GM21529 (cell line): ENCODE results near the gene GAGE12H.
"Not testable (repeated sequence)": the region's sequence is repeated elsewhere in the genome, so short reads cannot be mapped to it uniquely, and the experiment has no call there.

ENCODE experiments used
- ATAC-seq: cut with Tn5 transposase; IDR thresholded peaks from one replicate; pipeline ENCODE4 v1.9.1; 2021; ENCODE audit not compliant: unreplicated experiment

GAGE12H gene, protein sequence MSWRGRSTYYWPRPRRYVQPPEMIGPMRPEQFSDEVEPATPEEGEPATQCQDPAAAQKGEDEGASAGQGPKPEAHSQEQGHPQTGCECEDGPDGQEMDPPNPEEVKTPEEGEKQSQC

DNA sequence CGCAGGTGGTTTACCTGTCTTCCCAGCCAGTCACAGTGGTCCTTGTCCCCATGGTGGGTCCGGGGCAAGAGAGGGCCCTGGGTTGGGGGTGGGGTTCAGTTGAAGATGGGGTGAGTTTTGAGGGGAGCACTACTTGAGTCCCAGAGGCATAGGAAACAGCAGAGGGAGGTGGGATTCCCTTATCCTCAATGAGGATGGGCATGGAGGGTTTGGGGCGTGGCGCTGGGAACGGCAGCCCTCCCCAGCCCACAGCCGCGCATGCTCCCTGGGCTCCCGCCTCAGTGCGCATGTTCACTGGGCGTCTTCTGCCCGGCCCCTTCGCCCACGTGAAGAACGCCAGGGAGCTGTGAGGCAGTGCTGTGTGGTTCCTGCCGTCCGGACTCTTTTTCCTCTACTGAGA, at the start of gene GAGE12H:
GAGE12H (plus strand) TSS at position 301 of the 400 bp plus-strand sequence. CDS start 1,155 bp downstream, outside the sequence.
- ATAC-seq: not testable (repeated sequence)

DNA sequence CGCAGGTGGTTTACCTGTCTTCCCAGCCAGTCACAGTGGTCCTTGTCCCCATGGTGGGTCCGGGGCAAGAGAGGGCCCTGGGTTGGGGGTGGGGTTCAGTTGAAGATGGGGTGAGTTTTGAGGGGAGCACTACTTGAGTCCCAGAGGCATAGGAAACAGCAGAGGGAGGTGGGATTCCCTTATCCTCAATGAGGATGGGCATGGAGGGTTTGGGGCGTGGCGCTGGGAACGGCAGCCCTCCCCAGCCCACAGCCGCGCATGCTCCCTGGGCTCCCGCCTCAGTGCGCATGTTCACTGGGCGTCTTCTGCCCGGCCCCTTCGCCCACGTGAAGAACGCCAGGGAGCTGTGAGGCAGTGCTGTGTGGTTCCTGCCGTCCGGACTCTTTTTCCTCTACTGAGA, 47.9 kb upstream of the GAGE12H start, which contains the start of gene GAGE12C:
GAGE12C (plus strand) TSS at position 301 of the 400 bp plus-strand sequence. CDS start 1,155 bp downstream, outside the sequence.
- not testable (repeated sequence) for ATAC-seq

DNA sequence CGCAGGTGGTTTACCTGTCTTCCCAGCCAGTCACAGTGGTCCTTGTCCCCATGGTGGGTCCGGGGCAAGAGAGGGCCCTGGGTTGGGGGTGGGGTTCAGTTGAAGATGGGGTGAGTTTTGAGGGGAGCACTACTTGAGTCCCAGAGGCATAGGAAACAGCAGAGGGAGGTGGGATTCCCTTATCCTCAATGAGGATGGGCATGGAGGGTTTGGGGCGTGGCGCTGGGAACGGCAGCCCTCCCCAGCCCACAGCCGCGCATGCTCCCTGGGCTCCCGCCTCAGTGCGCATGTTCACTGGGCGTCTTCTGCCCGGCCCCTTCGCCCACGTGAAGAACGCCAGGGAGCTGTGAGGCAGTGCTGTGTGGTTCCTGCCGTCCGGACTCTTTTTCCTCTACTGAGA, 38.3 kb upstream of the GAGE12H start, which contains the start of gene GAGE12D:
GAGE12D (plus strand) TSS at position 301 of the 400 bp plus-strand sequence. CDS start 1,155 bp downstream, outside the sequence.
- not testable (repeated sequence) for ATAC-seq

DNA sequence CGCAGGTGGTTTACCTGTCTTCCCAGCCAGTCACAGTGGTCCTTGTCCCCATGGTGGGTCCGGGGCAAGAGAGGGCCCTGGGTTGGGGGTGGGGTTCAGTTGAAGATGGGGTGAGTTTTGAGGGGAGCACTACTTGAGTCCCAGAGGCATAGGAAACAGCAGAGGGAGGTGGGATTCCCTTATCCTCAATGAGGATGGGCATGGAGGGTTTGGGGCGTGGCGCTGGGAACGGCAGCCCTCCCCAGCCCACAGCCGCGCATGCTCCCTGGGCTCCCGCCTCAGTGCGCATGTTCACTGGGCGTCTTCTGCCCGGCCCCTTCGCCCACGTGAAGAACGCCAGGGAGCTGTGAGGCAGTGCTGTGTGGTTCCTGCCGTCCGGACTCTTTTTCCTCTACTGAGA, 28.8 kb upstream of the GAGE12H start, which contains the start of gene GAGE12E:
GAGE12E (plus strand) TSS at position 301 of the 400 bp plus-strand sequence. CDS start 1,155 bp downstream, outside the sequence.
- not testable (repeated sequence) for ATAC-seq

DNA sequence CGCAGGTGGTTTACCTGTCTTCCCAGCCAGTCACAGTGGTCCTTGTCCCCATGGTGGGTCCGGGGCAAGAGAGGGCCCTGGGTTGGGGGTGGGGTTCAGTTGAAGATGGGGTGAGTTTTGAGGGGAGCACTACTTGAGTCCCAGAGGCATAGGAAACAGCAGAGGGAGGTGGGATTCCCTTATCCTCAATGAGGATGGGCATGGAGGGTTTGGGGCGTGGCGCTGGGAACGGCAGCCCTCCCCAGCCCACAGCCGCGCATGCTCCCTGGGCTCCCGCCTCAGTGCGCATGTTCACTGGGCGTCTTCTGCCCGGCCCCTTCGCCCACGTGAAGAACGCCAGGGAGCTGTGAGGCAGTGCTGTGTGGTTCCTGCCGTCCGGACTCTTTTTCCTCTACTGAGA, 19.2 kb upstream of the GAGE12H start, which contains the start of gene GAGE12F:
GAGE12F (plus strand) TSS at position 301 of the 400 bp plus-strand sequence. CDS start 1,155 bp downstream, outside the sequence.
- ATAC-seq: not testable (repeated sequence)

DNA sequence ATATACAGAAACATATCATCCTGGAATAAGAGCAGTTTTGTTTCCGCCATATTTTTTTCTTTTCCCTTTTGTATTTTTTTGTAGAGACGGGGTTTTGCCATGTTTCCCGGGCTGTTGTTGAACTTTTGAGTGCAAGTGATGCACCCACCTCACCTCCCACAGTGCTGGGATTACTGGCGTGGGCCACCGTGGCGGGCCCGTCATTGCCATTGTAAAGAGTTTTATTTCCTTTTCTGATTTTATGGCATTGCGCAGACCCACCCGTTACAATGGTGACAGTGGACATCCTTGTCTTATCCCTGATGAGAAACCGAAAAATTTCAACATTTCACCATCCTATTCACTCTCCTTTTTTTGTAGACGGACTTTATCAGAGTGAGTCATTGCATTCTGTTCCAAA, 11.0 kb upstream of the GAGE12H start:
- ATAC-seq: not testable (repeated sequence)

DNA sequence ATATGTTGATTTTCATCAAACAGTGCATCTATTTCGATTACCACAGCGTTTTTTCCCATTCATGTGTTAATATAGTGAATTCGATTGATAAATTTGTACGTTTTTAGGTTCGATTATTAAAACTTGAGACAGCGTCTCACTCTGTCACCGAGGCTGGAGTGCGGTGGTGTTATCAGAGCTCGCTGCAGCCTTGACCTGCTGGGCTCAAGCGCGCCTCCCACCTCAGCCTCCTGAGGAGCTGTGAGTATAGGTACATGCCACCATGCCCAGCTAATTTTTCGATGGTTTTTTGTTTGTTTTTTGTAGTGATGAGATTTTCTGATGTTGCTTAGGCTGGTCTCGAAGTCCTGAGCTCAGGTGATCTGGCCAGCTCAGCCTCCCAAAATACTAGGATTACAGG, 10.6 kb upstream of the GAGE12H start:
- not testable (repeated sequence) for ATAC-seq

DNA sequence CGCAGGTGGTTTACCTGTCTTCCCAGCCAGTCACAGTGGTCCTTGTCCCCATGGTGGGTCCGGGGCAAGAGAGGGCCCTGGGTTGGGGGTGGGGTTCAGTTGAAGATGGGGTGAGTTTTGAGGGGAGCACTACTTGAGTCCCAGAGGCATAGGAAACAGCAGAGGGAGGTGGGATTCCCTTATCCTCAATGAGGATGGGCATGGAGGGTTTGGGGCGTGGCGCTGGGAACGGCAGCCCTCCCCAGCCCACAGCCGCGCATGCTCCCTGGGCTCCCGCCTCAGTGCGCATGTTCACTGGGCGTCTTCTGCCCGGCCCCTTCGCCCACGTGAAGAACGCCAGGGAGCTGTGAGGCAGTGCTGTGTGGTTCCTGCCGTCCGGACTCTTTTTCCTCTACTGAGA, 9.6 kb upstream of the GAGE12H start, which contains the start of gene GAGE12G:
GAGE12G (plus strand) TSS at position 301 of the 400 bp plus-strand sequence. CDS start 1,155 bp downstream, outside the sequence.
- not testable (repeated sequence) for ATAC-seq

DNA sequence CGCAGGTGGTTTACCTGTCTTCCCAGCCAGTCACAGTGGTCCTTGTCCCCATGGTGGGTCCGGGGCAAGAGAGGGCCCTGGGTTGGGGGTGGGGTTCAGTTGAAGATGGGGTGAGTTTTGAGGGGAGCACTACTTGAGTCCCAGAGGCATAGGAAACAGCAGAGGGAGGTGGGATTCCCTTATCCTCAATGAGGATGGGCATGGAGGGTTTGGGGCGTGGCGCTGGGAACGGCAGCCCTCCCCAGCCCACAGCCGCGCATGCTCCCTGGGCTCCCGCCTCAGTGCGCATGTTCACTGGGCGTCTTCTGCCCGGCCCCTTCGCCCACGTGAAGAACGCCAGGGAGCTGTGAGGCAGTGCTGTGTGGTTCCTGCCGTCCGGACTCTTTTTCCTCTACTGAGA, 9.4 kb downstream of the GAGE12H start, which contains the start of gene GAGE2A:
GAGE2A (plus strand) TSS at position 301 of the 400 bp plus-strand sequence. CDS start 1,155 bp downstream, outside the sequence.
- not testable (repeated sequence) for ATAC-seq

DNA sequence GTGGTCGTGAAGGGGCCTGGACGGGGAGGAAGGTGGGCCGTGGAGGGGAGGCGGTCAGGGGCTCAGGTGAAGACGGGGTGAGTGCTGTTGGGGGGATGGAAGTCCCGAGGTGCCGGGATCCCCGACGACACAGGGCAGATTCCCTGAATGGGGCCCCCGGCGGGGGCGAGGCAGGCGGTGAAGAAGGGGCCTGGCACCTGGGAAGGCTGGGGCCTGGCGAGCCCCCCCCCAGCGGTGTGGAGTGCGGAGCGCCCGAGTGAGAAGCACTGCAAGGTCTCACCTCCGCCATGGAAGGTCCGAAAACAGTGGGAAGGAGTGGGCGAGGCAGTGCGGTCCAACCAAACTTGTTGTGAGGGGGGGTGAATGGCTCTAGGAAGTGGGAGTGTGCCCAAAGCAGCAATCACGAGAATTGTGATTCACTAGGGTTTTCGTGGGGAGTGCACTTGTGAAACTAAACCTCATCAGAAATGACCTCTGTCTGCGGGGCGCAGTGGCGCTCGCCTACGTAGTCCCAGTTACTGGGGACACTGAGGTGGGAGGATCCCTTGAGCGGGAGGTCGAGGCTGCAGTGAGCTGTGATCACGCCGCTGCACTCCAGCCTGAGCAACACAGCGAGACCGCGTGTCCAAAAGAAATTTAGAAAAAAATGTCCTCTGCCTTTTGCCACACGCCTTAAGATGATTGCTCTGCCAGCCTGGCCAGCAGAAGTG, 10.2 kb downstream of the GAGE12H start:
- not testable (repeated sequence) for ATAC-seq

DNA sequence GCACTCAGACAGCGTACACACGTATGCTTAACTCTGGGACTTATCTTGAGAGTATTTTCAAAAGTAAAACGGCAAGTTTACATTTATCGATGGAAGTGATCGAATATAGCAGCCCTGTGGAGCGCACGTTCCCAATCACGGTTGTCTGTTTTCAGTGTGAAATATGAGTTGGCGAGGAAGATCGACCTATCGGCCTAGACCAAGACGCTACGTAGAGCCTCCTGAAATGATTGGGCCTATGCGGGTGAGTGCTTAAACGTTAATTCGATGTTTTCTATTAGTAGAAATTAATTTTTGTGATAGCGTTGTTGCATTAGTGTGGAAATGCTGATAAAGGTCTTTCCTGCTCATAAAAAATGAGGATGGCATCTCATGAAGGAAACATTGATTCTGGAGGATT, 10.7 kb downstream of the GAGE12H start:
- ATAC-seq: not testable (repeated sequence)

DNA sequence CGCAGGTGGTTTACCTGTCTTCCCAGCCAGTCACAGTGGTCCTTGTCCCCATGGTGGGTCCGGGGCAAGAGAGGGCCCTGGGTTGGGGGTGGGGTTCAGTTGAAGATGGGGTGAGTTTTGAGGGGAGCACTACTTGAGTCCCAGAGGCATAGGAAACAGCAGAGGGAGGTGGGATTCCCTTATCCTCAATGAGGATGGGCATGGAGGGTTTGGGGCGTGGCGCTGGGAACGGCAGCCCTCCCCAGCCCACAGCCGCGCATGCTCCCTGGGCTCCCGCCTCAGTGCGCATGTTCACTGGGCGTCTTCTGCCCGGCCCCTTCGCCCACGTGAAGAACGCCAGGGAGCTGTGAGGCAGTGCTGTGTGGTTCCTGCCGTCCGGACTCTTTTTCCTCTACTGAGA, 19.0 kb downstream of the GAGE12H start, which contains the start of gene GAGE1:
GAGE1 (plus strand) TSS at position 301 of the 400 bp plus-strand sequence. CDS start 1,155 bp downstream, outside the sequence.
- not testable (repeated sequence) for ATAC-seq

DNA sequence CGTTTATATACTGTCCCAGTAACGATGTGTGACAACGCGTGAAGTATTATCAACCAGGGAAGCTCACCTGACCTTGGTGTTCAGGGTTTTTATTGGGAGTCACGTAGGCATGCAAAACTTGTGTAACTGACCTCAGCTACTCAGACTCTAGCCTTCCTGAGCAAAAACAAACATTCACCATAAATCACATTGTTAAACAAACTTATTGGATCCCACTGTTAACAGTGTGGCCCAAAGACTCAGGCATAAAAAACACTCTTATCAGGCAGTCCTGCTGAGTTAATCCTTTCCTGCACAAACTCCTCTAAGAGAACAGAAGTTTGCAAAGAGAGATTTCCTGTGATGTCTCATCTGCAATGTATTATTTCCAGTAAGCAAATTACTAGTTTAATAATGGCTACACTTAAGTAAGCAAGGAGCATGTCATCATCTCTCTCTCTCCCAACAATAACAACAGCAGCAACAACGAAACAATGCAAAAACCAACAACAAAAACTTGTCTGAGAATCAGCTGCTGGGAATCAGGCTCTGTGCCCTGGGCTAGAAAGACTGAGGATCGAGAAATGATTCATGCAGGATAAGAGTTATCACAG, 31.1 kb downstream of the GAGE12H start:
- ATAC-seq: no peak

DNA sequence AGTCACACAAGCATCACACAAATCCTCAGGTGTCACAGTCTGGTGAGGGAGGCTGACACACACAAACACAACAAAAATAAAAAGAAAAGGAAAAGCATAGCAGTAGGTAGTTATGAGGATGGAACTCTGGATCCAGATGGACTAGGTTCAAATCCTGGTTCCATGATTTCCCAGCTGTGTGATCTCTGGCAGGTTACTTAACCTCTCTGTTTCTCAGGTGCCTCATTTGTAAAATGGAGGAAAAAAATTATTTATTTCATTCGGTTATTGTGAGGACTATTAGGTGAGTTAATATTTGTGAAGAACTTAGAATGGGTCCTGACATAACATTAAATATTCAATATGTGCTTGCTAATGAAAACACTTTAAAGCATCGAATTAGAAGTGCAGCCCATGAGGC, 38.8 kb downstream of the GAGE12H start:
- no peak for ATAC-seq

DNA sequence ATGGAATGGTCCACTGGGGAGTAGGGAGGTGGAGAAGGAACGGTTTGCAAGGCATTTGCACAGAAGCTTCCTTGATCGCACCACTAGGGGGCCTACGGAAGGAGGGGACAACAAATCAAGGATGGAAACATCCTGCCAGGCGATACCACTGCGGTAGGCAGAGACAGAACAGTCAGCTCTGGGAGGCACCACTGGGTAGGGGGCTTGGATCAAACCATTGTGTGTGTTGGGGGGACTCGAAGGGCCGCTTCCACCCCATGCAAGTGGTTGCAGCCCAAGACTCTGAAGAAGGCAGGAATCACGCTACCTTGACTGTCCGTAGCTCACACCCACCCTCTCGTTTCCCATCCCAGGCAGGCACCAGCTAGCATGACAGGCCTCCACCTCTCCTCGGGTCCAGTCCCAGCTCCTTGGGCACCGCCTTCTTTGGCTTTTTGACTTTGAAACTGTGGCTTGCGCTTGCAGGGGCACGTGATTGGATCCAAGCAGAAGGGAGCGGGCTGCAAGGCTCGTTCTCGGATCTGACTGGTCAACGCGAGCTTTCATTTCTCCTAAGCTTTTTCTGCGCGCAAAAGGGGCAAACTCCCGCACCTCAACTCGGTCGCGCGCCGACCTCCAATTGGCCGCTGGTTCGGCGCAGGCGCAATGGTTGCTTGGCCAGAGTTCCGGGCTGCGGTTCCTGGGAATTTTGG, 47.5 kb downstream of the GAGE12H start:
- ATAC-seq: no peak
